ENCODE data around the gene IL17RE. TPM values are rescaled to one million over a fixed set of nuclear protein-coding genes. Genes with fewer than 3 reads are reported as not detected.

Gene IL17RE
- total and polyA plus RNA-seq, 2 of the 13 experiments (the other 11 are each of a cell fraction or from before 2014, with no cell fraction given) = 14.5 to 24.1 TPM

DNA sequence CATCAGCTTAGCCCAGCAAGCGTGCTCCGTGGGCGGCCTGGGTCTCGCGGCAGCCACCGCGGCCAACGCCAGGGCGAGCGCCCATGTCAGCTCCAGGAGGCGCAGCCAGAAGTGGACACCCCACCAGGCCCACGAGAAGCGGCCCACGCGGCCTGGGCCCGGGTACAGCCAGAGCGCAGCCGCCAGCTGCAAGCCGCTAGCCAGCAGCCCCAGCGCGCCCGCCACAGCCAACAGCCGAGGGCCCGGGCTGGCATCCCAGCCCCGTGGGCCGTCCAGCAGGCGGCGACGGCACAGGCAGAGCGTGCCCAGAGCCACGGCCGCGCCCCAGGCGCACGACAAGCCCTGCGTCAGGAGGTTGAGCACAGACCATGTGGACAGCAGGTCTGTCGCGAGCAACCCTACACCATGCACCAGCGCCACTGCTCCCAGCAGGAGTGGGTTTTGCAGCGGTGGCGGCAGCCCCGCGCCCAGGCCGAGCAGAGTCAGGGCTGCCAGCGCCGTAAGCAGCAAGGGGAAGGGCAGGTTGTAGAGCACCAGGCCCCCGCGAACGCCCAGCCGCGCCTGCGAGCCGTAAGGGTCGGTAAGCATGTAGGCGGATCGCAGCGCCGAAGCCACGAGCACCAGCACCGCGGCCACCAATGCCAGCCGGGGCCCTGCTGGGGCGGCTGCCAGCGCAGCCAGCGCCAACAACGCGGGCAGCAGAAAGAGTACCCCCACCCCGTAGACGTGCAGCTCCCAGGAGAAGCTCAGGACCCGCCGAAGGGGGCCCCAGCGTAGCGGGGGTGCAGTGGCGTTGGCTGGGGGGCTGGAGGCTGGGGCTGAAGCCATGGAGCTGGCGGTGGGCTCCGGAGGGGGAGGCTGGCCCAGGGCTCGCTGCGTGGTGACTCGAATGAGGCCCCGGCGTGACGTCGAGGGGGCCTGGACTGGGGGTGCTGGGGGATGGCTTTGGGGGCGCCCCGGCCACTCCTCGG lies 44.7 kb downstream of the IL17RE start (continued):
- TF ChIP-seq, protein P1, sequence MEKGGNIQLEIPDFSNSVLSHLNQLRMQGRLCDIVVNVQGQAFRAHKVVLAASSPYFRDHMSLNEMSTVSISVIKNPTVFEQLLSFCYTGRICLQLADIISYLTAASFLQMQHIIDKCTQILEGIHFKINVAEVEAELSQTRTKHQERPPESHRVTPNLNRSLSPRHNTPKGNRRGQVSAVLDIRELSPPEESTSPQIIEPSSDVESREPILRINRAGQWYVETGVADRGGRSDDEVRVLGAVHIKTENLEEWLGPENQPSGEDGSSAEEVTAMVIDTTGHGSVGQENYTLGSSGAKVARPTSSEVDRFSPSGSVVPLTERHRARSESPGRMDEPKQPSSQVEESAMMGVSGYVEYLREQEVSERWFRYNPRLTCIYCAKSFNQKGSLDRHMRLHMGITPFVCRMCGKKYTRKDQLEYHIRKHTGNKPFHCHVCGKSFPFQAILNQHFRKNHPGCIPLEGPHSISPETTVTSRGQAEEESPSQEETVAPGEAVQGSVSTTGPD (CRISPR knock-in tag; IDR thresholded peaks at IDR 0.05) = no peak
- TF ChIP-seq ZNF230 (CRISPR knock-in tag; IDR thresholded peaks at IDR 0.05) (peak; percentile 75), ZNF205 (CRISPR knock-in tag; IDR thresholded peaks at IDR 0.05) (peak; percentile 49; the same call in 1 of the 2 replicates), EEA1 (CRISPR knock-in tag; IDR thresholded peaks at IDR 0.05; ENCODE audit: borderline replicate concordance) (no peak; the same call in 1 of the 2 replicates), ZNF232 (CRISPR knock-in tag; IDR thresholded peaks at IDR 0.05; ENCODE audit: borderline replicate concordance) (peak; percentile 88), ZSCAN22 (CRISPR knock-in tag; IDR thresholded peaks at IDR 0.05) (0 out of 2 replicates have a peak, but pooled peaks have one; percentile 49), SMAD3 (CRISPR knock-in tag; IDR thresholded peaks at IDR 0.05) (no peak; the same call in 1 of the 2 replicates), ZNF451 (CRISPR knock-in tag; IDR thresholded peaks at IDR 0.05) (0 out of 2 replicates have a peak, but pooled peaks have one; percentile 25), MED13 (CRISPR knock-in tag; IDR thresholded peaks at IDR 0.05) (peak; percentile 81), ZSCAN21 (CRISPR knock-in tag; IDR thresholded peaks at IDR 0.05; ENCODE audit: borderline replicate concordance) (peak; percentile 84; the same call in 1 of the 2 replicates), ZNF563 (CRISPR knock-in tag; IDR thresholded peaks at IDR 0.05) (peak; percentile 40; the same call in 1 of the 2 replicates), ZNF598 (CRISPR knock-in tag; IDR thresholded peaks at IDR 0.05; ENCODE audit: borderline replicate concordance) (peak; percentile 77; the same call in 1 of the 2 replicates), ZNF75D (CRISPR knock-in tag; IDR thresholded peaks at IDR 0.05; ENCODE audit: borderline replicate concordance) (no peak), POLR2AphosphoS2 (IDR thresholded peaks at IDR 0.05; ENCODE audit: low read depth, low read length) (no peak), KDM3A (CRISPR knock-in tag; IDR thresholded peaks at IDR 0.05; ENCODE audit: low read depth) (no peak)
- TF ChIP-seq, protein P2, sequence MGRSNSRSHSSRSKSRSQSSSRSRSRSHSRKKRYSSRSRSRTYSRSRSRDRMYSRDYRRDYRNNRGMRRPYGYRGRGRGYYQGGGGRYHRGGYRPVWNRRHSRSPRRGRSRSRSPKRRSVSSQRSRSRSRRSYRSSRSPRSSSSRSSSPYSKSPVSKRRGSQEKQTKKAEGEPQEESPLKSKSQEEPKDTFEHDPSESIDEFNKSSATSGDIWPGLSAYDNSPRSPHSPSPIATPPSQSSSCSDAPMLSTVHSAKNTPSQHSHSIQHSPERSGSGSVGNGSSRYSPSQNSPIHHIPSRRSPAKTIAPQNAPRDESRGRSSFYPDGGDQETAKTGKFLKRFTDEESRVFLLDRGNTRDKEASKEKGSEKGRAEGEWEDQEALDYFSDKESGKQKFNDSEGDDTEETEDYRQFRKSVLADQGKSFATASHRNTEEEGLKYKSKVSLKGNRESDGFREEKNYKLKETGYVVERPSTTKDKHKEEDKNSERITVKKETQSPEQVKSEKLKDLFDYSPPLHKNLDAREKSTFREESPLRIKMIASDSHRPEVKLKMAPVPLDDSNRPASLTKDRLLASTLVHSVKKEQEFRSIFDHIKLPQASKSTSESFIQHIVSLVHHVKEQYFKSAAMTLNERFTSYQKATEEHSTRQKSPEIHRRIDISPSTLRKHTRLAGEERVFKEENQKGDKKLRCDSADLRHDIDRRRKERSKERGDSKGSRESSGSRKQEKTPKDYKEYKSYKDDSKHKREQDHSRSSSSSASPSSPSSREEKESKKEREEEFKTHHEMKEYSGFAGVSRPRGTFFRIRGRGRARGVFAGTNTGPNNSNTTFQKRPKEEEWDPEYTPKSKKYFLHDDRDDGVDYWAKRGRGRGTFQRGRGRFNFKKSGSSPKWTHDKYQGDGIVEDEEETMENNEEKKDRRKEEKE (IDR thresholded peaks at IDR 0.05) = no peak
- TF ChIP-seq, protein P3, sequence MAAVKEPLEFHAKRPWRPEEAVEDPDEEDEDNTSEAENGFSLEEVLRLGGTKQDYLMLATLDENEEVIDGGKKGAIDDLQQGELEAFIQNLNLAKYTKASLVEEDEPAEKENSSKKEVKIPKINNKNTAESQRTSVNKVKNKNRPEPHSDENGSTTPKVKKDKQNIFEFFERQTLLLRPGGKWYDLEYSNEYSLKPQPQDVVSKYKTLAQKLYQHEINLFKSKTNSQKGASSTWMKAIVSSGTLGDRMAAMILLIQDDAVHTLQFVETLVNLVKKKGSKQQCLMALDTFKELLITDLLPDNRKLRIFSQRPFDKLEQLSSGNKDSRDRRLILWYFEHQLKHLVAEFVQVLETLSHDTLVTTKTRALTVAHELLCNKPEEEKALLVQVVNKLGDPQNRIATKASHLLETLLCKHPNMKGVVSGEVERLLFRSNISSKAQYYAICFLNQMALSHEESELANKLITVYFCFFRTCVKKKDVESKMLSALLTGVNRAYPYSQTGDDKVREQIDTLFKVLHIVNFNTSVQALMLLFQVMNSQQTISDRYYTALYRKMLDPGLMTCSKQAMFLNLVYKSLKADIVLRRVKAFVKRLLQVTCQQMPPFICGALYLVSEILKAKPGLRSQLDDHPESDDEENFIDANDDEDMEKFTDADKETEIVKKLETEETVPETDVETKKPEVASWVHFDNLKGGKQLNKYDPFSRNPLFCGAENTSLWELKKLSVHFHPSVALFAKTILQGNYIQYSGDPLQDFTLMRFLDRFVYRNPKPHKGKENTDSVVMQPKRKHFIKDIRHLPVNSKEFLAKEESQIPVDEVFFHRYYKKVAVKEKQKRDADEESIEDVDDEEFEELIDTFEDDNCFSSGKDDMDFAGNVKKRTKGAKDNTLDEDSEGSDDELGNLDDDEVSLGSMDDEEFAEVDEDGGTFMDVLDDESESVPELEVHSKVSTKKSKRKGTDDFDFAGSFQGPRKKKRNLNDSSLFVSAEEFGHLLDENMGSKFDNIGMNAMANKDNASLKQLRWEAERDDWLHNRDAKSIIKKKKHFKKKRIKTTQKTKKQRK (IDR thresholded peaks at IDR 0.05; ENCODE audit: low read length) = no peak
- TF ChIP-seq, protein P4, sequence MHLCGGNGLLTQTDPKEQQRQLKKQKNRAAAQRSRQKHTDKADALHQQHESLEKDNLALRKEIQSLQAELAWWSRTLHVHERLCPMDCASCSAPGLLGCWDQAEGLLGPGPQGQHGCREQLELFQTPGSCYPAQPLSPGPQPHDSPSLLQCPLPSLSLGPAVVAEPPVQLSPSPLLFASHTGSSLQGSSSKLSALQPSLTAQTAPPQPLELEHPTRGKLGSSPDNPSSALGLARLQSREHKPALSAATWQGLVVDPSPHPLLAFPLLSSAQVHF (CRISPR knock-in tag; IDR thresholded peaks at IDR 0.05) = no peak; the same call in 1 of the 2 replicates
- TF ChIP-seq, protein P5, sequence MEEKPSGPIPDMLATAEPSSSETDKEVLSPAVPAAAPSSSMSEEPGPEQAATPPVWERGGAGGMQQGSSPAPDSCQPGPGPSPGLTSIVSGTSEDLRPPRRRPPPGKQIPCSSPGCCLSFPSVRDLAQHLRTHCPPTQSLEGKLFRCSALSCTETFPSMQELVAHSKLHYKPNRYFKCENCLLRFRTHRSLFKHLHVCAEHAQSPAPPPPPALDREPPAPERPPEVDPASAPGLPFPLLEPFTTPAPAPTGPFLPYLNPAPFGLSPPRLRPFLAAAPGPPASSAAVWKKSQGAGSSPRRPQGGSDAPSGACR (CRISPR knock-in tag; IDR thresholded peaks at IDR 0.05) = no peak

All from HepG2 (cell line).